Mesendoderm (in vitro differentiated cells): ENCODE measurements around the gene ATP12A.

Experiments used
- DNase-seq: peaks from one replicate; pipeline ENCODE4 v3.0.0; 2013
- H2AK5ac ChIP-seq: 2 replicates; pipeline ENCODE4 v1.6.1; 2013; ENCODE audit warnings: low read length, inconsistent platforms
- H2BK120ac ChIP-seq: 2 replicates; pipeline ENCODE4 v1.6.1; 2013; ENCODE audit warnings: low read depth, mild to moderate bottlenecking, low read length, moderate library complexity, mixed read lengths
- H2BK15ac ChIP-seq: replicated peaks from 2 replicates; pipeline ENCODE4 v1.6.1; 2013; ENCODE audit warnings: low read depth, mild to moderate bottlenecking, moderate library complexity
- H2BK5ac ChIP-seq: 2 replicates; pipeline ENCODE4 v1.6.1; 2013; ENCODE audit warnings: low read length, inconsistent platforms
- H3K18ac ChIP-seq: 2 replicates; pipeline ENCODE4 v1.6.1; 2013; ENCODE audit warnings: mild to moderate bottlenecking, low read length, mixed read lengths
- H3K23ac ChIP-seq: one replicate; pipeline ENCODE4 v1.6.1; 2013; ENCODE audit warnings: low read length
- H3K27ac ChIP-seq: 2 replicates; pipeline ENCODE4 v1.5.1; 2013; ENCODE audit warnings: low read depth, mild to moderate bottlenecking, inconsistent platforms, low read length, moderate library complexity
- H3K27me3 ChIP-seq: 2 replicates; pipeline ENCODE4 v1.6.1; 2013; ENCODE audit warnings: low read length, control low read depth, mild to moderate bottlenecking, inconsistent platforms; ENCODE audit not compliant: insufficient read depth, poor library complexity
- H3K36me3 ChIP-seq: 2 replicates; pipeline ENCODE4 v1.6.1; 2013; ENCODE audit warnings: low read length, inconsistent platforms; ENCODE audit not compliant: control insufficient read depth, insufficient read depth
- H3K4ac ChIP-seq: one replicate; pipeline ENCODE4 v1.6.1; 2013; ENCODE audit warnings: low read depth, mild to moderate bottlenecking, low read length, moderate library complexity
- H3K4me1 ChIP-seq: 2 replicates; pipeline ENCODE4 v1.6.1; 2013; ENCODE audit warnings: low read depth, low read length, inconsistent platforms; ENCODE audit not compliant: control insufficient read depth
- H3K4me2 ChIP-seq: 2 replicates; pipeline ENCODE4 v1.6.1; 2013; ENCODE audit warnings: low read length
- H3K4me3 ChIP-seq: 2 replicates; pipeline ENCODE4 v1.5.1; 2013; ENCODE audit warnings: mild to moderate bottlenecking, low read length
- H3K56ac ChIP-seq: one replicate; pipeline ENCODE4 v1.6.1; 2013; ENCODE audit warnings: low read length
- H3K79me1 ChIP-seq: 2 replicates; pipeline ENCODE4 v1.6.1; 2013; ENCODE audit warnings: low read length, inconsistent platforms
- H3K79me2 ChIP-seq: 2 replicates; pipeline ENCODE4 v1.6.1; 2013; ENCODE audit warnings: mild to moderate bottlenecking, low read length; ENCODE audit not compliant: control insufficient read depth, insufficient read depth
- H3K9ac ChIP-seq: 2 replicates; pipeline ENCODE4 v1.6.1; 2013; ENCODE audit warnings: low read length, inconsistent platforms
- H4K5ac ChIP-seq: one replicate; pipeline ENCODE4 v1.6.1; 2013; ENCODE audit warnings: low read length
- H4K8ac ChIP-seq: one replicate; pipeline ENCODE4 v1.6.1; 2013; ENCODE audit warnings: low read depth, mild to moderate bottlenecking, control low read depth, low read length, moderate library complexity
- WGBS: extraction: QIAGEN DNeasy Blood & Tissue Kit; methylation state at CpG from one replicate; pipeline ENCODE4 v1.1.7; 2013; ENCODE audit warnings: low lambda C conversion rate, missing lambda C conversion rate; ENCODE audit not compliant: insufficient coverage; ENCODE audit errors: extremely low coverage; 5-methylcytosine and 5-hydroxymethylcytosine counted together

Gene ATP12A

DNA sequence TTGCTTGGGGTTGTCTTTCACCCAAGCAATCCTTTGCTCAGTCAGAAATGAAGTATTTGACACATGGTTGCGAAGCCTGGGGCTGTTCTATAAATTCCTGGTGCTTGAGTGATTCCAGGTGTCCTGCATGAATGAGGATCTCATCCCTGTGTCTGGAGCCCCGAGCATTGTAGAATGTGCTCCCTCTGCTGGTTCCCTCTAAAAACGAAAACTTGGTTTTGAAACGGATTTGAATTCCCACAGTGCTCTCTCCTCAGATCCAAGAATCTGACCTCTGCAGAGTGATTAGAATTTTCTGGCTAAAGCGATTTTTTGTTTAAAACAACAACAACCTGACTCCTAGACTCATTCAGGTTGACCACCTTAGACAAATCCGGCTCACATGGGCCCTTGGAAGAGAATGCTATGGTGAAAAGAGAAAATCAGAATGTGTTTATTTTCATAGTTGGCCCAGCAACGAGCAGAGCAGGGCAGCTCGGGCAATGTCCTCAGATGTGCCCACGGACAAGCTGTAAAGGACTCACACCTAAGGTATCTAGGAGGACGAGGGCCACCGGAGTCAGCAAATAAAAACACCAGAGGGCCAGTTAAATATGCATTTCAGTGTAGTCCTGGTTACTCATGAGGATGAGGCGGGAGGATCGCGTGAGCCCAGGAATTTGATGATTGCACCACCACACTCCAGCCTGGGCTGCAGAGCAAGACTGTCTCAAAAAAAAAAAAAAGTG lies 8.7 kb upstream of the ATP12A start:
- H3K56ac ChIP-seq, result peak overlapping the region; percentile 75
- H2AK5ac ChIP-seq, result no peak overlapping the region
- H2BK15ac ChIP-seq, result no peak overlapping the region
- H4K8ac ChIP-seq, result no peak overlapping the region
- H3K79me2 ChIP-seq, result no peaks in the 10 kb centered on the region
- H3K4me3 ChIP-seq, result no peak overlapping the region
- H3K79me1 ChIP-seq, result no peaks in the 10 kb centered on the region
- no peak overlapping the region for H2BK120ac ChIP-seq
- DNase-seq, result peak; percentile 94
- peak overlapping the region; percentile 29 for H3K9ac ChIP-seq
- no peak overlapping the region for H2BK5ac ChIP-seq
- H3K23ac ChIP-seq, result no peak overlapping the region
- H3K4me2 ChIP-seq, result peak overlapping the region; percentile 17
- H3K36me3 ChIP-seq, result no peaks in the 10 kb centered on the region
- no peak overlapping the region for H4K5ac ChIP-seq
- peaks cover 3% of the 10 kb centered on the region for H3K4me1 ChIP-seq
- no peaks in the 10 kb centered on the region for H3K27me3 ChIP-seq
- H3K4ac ChIP-seq, result no peak overlapping the region
- no peak overlapping the region for H3K27ac ChIP-seq
- H3K18ac ChIP-seq, result no peak overlapping the region
- no CpG with 5 or more reads among the region's 14 CpGs for WGBS

DNA sequence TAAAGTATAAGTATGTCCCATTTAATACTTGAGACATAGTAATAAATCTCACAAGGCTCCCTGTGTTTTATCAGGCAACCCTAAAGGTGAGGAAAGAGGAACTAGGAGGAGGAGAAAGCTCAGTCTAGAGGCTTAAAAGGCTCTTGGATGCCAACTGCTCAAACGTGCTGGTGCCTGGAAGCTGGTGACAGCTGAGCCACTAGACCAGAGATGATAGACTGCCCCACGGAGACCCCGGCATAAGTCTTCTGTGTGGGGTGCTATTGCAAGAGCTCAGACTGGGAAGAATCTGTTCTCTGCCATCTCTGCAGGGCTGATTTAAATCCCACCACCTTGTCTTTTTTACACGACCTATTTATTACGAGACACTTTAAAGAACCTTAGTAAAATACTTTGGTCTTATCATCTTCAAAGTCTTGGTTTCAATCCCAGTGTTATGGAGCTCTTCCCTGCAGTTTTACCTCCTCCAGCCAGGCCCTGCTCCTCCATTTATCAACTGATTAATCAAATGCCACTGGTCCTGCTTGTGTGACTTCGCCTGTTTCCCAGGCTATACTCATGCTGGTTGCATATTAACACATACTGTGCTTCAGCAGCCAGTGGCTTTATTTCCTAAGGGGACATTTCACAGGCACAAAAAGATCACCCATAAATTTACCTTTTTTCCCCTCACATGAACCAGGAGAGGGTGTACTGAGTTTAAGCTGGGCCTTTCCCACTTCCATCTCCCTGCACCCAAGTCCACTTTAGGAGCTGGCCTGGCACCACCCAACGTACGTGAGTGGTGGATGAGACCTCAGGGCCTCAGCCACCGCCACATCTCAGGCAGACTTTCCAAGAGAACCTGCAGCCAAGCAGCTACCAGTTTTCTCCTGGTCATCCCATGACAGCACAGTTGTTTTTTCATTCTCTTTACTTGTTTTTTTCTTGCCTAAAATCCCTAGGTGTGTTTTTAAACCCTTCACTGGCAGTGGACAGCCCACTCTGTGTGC lies 7.8 kb upstream of the ATP12A start:
- WGBS, result no CpG with 5 or more reads among the region's 9 CpGs

DNA sequence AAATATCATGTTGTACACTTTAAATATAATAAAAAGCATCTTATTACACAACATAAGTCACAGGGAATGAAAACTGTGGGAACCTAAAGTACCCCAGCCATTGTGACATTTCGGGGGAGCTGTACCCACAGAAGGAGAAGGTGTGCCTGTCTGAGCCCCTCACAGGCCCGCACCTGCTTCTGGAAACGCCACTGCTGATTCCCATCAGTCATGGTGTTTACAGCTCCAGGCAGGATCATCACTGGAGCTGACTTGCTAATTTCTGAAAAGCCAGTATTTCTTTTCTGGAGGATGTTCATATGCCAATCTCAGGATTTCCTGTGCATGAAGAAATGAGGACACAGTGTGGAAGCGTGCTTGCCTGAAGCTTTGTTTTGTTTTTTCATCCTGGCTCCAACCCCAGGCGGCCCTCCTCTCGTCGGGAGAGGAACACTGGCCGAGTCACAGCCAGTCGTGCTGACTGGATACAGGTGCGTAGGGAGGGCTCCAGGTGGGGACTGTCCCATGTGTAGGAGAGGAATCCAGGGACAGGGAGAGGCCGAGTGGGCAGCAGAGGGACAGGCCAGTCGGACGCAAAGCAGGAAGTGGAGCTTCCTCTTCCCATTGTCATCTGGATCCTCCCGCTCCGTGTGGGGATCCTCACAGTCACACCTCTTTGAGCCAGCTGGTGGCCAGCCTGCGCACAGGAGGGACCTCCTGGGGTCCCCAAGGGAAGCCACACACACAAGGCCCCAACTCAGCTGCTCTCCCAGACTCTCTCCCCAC lies 4.2 kb upstream of the ATP12A start:
- no peaks in the 10 kb centered on the region for H3K27me3 ChIP-seq

More for the DNA sequence above, 7.8 kb upstream of the ATP12A start:
- Histone ChIP-seq H3K79me2 (no peaks in the 10 kb centered on the region), H3K4me3 (no peak overlapping the region), H2BK120ac (no peak overlapping the region), H3K9ac (no peak overlapping the region), H3K27me3 (no peaks in the 10 kb centered on the region), H3K4me1 (peaks cover 3% of the 10 kb centered on the region), H4K8ac (no peak overlapping the region), H3K56ac (peak overlapping the region; percentile 50), H3K36me3 (no peaks in the 10 kb centered on the region), H4K5ac (no peak overlapping the region), H2BK5ac (peak overlapping the region; percentile 23), H2AK5ac (peak overlapping the region; percentile 39), H3K4ac (peak overlapping the region; percentile 48), H3K4me2 (no peak overlapping the region), H3K23ac (no peak overlapping the region), H3K18ac (peak overlapping the region; percentile 19), H2BK15ac (no peak overlapping the region), H3K27ac (no peak overlapping the region), H3K79me1 (no peaks in the 10 kb centered on the region)
- peak; percentile 25 for DNase-seq

DNA sequence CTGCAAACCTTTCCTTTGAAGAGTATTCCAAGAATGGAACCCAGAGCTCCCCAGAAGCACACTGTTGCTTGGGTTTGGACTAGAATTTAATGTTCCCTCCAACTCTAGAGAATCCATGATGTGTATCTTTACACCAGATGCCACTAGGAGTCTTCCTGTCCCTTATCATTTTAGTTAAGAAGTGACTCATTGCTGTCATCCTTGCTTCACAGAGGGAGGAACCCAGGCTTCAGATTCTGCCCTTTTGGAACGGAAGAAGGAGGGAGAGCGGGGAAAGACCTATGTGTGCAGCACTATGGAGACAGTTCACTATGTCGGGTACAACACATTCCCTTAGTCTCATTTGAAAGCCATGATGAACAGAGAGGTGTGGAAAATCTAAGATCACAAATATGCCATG lies 2.1 kb upstream of the ATP12A start:
- H3K79me1 ChIP-seq, result peaks cover 9% of the 10 kb centered on the region
- H3K27ac ChIP-seq, result no peak overlapping the region
- no peak overlapping the region for H3K18ac ChIP-seq
- H3K27me3 ChIP-seq, result no peaks in the 10 kb centered on the region
- H3K56ac ChIP-seq, result peak overlapping the region; percentile 25
- WGBS, result no CpG with 5 or more reads among the region's 3 CpGs
- peaks cover 12% of the 10 kb centered on the region for H3K4me1 ChIP-seq
- no peak overlapping the region for H3K23ac ChIP-seq
- no peaks in the 10 kb centered on the region for H3K36me3 ChIP-seq
- no peak overlapping the region for H4K5ac ChIP-seq
- H3K4ac ChIP-seq, result no peak overlapping the region
- H2BK15ac ChIP-seq, result no peak overlapping the region
- no peak overlapping the region for H3K4me3 ChIP-seq
- no peak overlapping the region for H2BK120ac ChIP-seq
- H3K79me2 ChIP-seq, result peaks cover 7% of the 10 kb centered on the region
- DNase-seq, result no peak
- no peak overlapping the region for H2BK5ac ChIP-seq
- H2AK5ac ChIP-seq, result no peak overlapping the region
- H3K9ac ChIP-seq, result no peak overlapping the region
- no peak overlapping the region for H3K4me2 ChIP-seq
- no peak overlapping the region for H4K8ac ChIP-seq

More for the DNA sequence above, 4.2 kb upstream of the ATP12A start:
- H3K23ac ChIP-seq, result no peak overlapping the region
- H3K36me3 ChIP-seq, result no peaks in the 10 kb centered on the region
- peak overlapping the region; percentile 22 for H3K56ac ChIP-seq
- H3K79me2 ChIP-seq, result peaks cover 2% of the 10 kb centered on the region
- no peak overlapping the region for H3K9ac ChIP-seq
- WGBS, result no CpG with 5 or more reads among the region's 16 CpGs
- H2BK5ac ChIP-seq, result no peak overlapping the region
- no peak overlapping the region for H4K8ac ChIP-seq
- H3K4me3 ChIP-seq, result no peak overlapping the region
- no peak overlapping the region for H3K18ac ChIP-seq
- no peak overlapping the region for H2AK5ac ChIP-seq
- H4K5ac ChIP-seq, result no peak overlapping the region
- no peak overlapping the region for H3K4me2 ChIP-seq
- peaks cover 8% of the 10 kb centered on the region for H3K4me1 ChIP-seq
- H3K27ac ChIP-seq, result no peak overlapping the region
- H3K4ac ChIP-seq, result no peak overlapping the region
- H2BK120ac ChIP-seq, result no peak overlapping the region
- no peak for DNase-seq
- no peak overlapping the region for H2BK15ac ChIP-seq
- peaks cover 2% of the 10 kb centered on the region for H3K79me1 ChIP-seq

DNA sequence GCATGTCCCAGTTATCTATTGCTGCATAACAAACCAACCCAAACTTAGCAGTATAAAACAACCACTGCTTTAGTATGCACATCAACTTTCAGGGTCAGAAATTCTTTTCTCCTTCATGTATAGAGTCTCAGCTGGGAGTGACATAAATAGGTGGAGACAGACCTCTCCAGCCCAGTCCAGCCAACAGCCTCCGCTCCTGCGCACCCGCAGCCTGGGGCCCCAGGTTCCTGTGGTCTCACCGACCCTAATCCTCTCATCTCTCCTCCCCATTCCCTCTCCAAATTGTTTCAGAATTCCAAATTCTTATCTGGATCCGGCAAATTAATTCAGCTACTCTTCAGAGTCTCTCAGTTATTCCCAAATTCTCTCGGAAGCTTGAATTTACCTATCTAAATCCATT lies 522 bp upstream of the ATP12A start:
- H2AK5ac ChIP-seq, result no peak overlapping the region
- H3K4me2 ChIP-seq, result peak overlapping the region; percentile 47
- H4K5ac ChIP-seq, result no peak overlapping the region
- no peak overlapping the region for H3K4me3 ChIP-seq
- no peak overlapping the region for H2BK5ac ChIP-seq
- H3K4ac ChIP-seq, result no peak overlapping the region
- H2BK15ac ChIP-seq, result no peak overlapping the region
- no peak overlapping the region for H3K56ac ChIP-seq
- peaks cover 9% of the 10 kb centered on the region for H3K79me1 ChIP-seq
- H3K27me3 ChIP-seq, result no peaks in the 10 kb centered on the region
- H3K79me2 ChIP-seq, result peaks cover 7% of the 10 kb centered on the region
- no peak overlapping the region for H3K23ac ChIP-seq
- DNase-seq, result peak; percentile 13
- no peak overlapping the region for H3K27ac ChIP-seq
- H2BK120ac ChIP-seq, result no peak overlapping the region
- peaks cover 21% of the 10 kb centered on the region for H3K4me1 ChIP-seq
- H3K36me3 ChIP-seq, result no peaks in the 10 kb centered on the region
- no CpG with 5 or more reads among the region's 6 CpGs for WGBS
- H3K9ac ChIP-seq, result peak overlapping the region; percentile 41
- no peak overlapping the region for H3K18ac ChIP-seq
- no peak overlapping the region for H4K8ac ChIP-seq
